ENCODE data around the gene DNAJC5. TPM values are rescaled to one million over a fixed set of nuclear protein-coding genes. Genes with fewer than 3 reads are reported as not detected.
"Not testable (repeated sequence)": the region's sequence is repeated elsewhere in the genome, so short reads cannot be mapped to it uniquely, and the experiment has no call there.

DNAJC5 gene
- total RNA-seq, 4 donors from 2014 or later = 41.3 to 137 (median 113) TPM

- Histone ChIP-seq H3K36me3 (no peaks in the 10 kb centered on the region), H3K4me3 (no peak overlapping the region), H3K4me1 (peaks cover 0 to 26% (median 9%) of the 10 kb centered on the region in 4 donors), H3K27me3 (no peaks in the 10 kb centered on the region), H3K9me3 (no peaks in the 10 kb centered on the region), H3K27ac (no peak overlapping the region)
- peak in 2 of 3 donors; percentile 37 to 53 for DNase-seq
- no peak for TF ChIP-seq CTCF (IDR thresholded peaks at IDR 0.05)
- TF ChIP-seq POLR2A (IDR thresholded peaks at IDR 0.05) = no peak
Observed at GRCh38 chr20:63974402-63975200, 79.7 kb downstream of the DNAJC5 start.

- H3K4me1 ChIP-seq = peaks cover 2 to 32% (median 17%) of the 10 kb centered on the region in 4 donors
- H3K4me3 ChIP-seq, H3K36me3 ChIP-seq, H3K27me3 ChIP-seq, H3K9me3 ChIP-seq, H3K27ac ChIP-seq, DNase-seq: not testable (repeated sequence)
Observed at GRCh38 chr20:63976511-63976910, 81.6 kb downstream of the DNAJC5 start.

- H3K27me3 ChIP-seq = no peaks in the 10 kb centered on the region
Observed at GRCh38 chr20:63976980-63977738, 82.2 kb downstream of the DNAJC5 start.

GRCh38 chr20:63977739-63978276, 82.9 kb downstream of the DNAJC5 start:
- TF ChIP-seq POLR2A (IDR thresholded peaks at IDR 0.05) (no peak), CTCF (IDR thresholded peaks at IDR 0.05) (no peak)
- peak overlapping the region in 2 of 4 donors; percentile 88 to 91 for H3K27ac ChIP-seq
- H3K27me3 ChIP-seq = no peaks in the 10 kb centered on the region
- DNase-seq = peak in 1 of 3 donors; percentile 50
- peaks cover 0 to under 1% (median 0%) of the 10 kb centered on the region in 3 donors for H3K36me3 ChIP-seq
- H3K9me3 ChIP-seq = no peaks in the 10 kb centered on the region
- peaks cover 2 to 45% (median 23%) of the 10 kb centered on the region in 4 donors for H3K4me1 ChIP-seq
- no peak overlapping the region for H3K4me3 ChIP-seq

More at GRCh38 chr20:63976980-63977738, 82.2 kb downstream of the DNAJC5 start:
- Histone ChIP-seq H3K9me3 (no peaks in the 10 kb centered on the region), H3K4me3 (no peak overlapping the region), H3K27ac (peak overlapping the region in 1 of 4 donors; percentile 88), H3K36me3 (no peaks in the 10 kb centered on the region), H3K4me1 (peaks cover 2 to 38% (median 22%) of the 10 kb centered on the region in 4 donors)
- TF ChIP-seq CTCF (IDR thresholded peaks at IDR 0.05) (no peak), POLR2A (IDR thresholded peaks at IDR 0.05) (no peak)
- DNase-seq = peak in 1 of 3 donors; percentile 45

- peak; percentile 82 to 92 (median 86) for DNase-seq
- H3K27ac ChIP-seq = peak overlapping the region; percentile 73 to 91 (median 82)
- H3K27me3 ChIP-seq = no peaks in the 10 kb centered on the region
- H3K9me3 ChIP-seq = no peaks in the 10 kb centered on the region
- TF ChIP-seq CTCF (IDR thresholded peaks at IDR 0.05) = no peak
- peak in 1 of 2 donors; percentile 34 for TF ChIP-seq POLR2A (IDR thresholded peaks at IDR 0.05)
- peak overlapping the region; percentile 59 to 92 (median 84) for H3K4me3 ChIP-seq
- peaks cover 2 to 46% (median 23%) of the 10 kb centered on the region in 4 donors for H3K4me1 ChIP-seq
- H3K36me3 ChIP-seq = peaks cover 0 to 8% (median 0%) of the 10 kb centered on the region in 3 donors
Observed at GRCh38 chr20:63978319-63979228, 83.6 kb downstream of the DNAJC5 start.
